ENCODE measurements around the gene IMMP2L. TPM values are rescaled to one million over a fixed set of nuclear protein-coding genes. Genes with fewer than 3 reads are reported as not detected.

IMMP2L gene
- total and polyA plus RNA-seq, 2 of the 4 experiments (the other 2 are of a cell fraction) = 5.8 to 9.3 TPM

GRCh38 chr7:111556977-111557376 lies 5.3 kb downstream of the IMMP2L start:
- Histone ChIP-seq H3K36me3 (ENCODE audit: control insufficient read depth, insufficient read depth, low read length) (peaks cover 1% of the 10 kb centered on the region; the same call in 1 of the 2 replicates), H3K27ac (ENCODE audit: insufficient read depth, low read length) (no peak overlapping the region), H3K9me1 (ENCODE audit: insufficient read depth, low read length) (no peaks in the 10 kb centered on the region), H3K9ac (ENCODE audit: low read depth, low read length) (no peak overlapping the region), H2AFZ (replicated peaks; ENCODE audit: low read length, poor library complexity) (no peak overlapping the region), H3K9me3 (ENCODE audit: control insufficient read depth, insufficient read depth, low read length) (no peaks in the 10 kb centered on the region), H2BK20ac (ENCODE audit: low read depth, low read length) (no peak overlapping the region), H3K79me1 (ENCODE audit: low read depth in 1 of 2, low read length in 2 of 2) (peaks cover 3 to 6% of the 10 kb centered on the region in 2 experiments; a peak in 3 of 4 replicates), H4K8ac (ENCODE audit: low read depth in 2 of 2, low read length in 2 of 2) (no peak overlapping the region), H2BK120ac (ENCODE audit: low read depth, low read length) (no peak overlapping the region), H4K91ac (ENCODE audit: insufficient read depth, low read depth, low read length) (no peak overlapping the region), H3K4me3 (ENCODE audit: insufficient read depth, low read depth, low read length) (no peak overlapping the region), H3K4ac (ENCODE audit: low read depth, low read length) (no peak overlapping the region), H3K4me2 (ENCODE audit: low read depth, low read length) (no peak overlapping the region), H2AK9ac (replicated peaks; ENCODE audit: low read depth, low read length, poor library complexity) (no peak overlapping the region), H4K5ac (ENCODE audit: low read depth, low read length) (no peak overlapping the region), H2BK5ac (ENCODE audit: low read depth, low read length, poor library complexity, severe bottlenecking) (no peak overlapping the region), H3K23ac (ENCODE audit: low read depth, low read length) (no peak overlapping the region), H3K18ac (ENCODE audit: low read depth, low read length) (no peak overlapping the region), H3K14ac (replicated peaks; ENCODE audit: low read depth, low read length) (no peak overlapping the region), H4K20me1 (ENCODE audit: insufficient read depth, low read length) (no peaks in the 10 kb centered on the region), H3K27me3 (ENCODE audit: control insufficient read depth, insufficient read depth, low read length) (no peaks in the 10 kb centered on the region), H3K56ac (ENCODE audit: extremely low read depth, insufficient read depth, low read length) (no peak overlapping the region), H3K4me1 (ENCODE audit: control insufficient read depth, insufficient read depth, low read length) (peaks cover 4% of the 10 kb centered on the region; the same call in 1 of the 2 replicates), H2AK5ac (ENCODE audit: low read depth, low read length) (no peak overlapping the region), H2BK15ac (ENCODE audit: low read depth, low read length) (no peak overlapping the region)
- dilution Hi-C loops (cut with HindIII; ENCODE audit: low sequenced_read_pairs, unreplicated experiment) (no loop called here), intact Hi-C loops (cut with micrococcal nuclease) (no loop called here), in situ Hi-C loops (cut with MboI; ENCODE audit: low sequenced_read_pairs) (no loop called here)
- CTCF ChIA-PET = interaction anchor here (0.7 kb wide), 1 partner anchor 15 kb away, joined by 4 read pairs; no protein-coding TSS in a partner anchor
- no TSS peak for BruUV-seq (replicated peaks)
- no peak for DNase-seq
- POLR2A ChIA-PET (ENCODE audit: unreplicated experiment) = no interaction called here
- no peak for ATAC-seq (ENCODE audit: low read depth)
- no peak for TF ChIP-seq MXI1 (IDR thresholded peaks at IDR 0.05; ENCODE audit: borderline replicate concordance, low read depth, low read length)
- TF ChIP-seq POLR2A (IDR thresholded peaks at IDR 0.05; ENCODE audit: low read depth, low read length) = no peak
- TF ChIP-seq FOS (IDR thresholded peaks at IDR 0.05; ENCODE audit: low read depth, low read length) = no peak
- TF ChIP-seq, protein P1, sequence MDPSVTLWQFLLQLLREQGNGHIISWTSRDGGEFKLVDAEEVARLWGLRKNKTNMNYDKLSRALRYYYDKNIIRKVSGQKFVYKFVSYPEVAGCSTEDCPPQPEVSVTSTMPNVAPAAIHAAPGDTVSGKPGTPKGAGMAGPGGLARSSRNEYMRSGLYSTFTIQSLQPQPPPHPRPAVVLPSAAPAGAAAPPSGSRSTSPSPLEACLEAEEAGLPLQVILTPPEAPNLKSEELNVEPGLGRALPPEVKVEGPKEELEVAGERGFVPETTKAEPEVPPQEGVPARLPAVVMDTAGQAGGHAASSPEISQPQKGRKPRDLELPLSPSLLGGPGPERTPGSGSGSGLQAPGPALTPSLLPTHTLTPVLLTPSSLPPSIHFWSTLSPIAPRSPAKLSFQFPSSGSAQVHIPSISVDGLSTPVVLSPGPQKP (IDR thresholded peaks at IDR 0.05; ENCODE audit: borderline replicate concordance, low read depth, low read length) = no peak
- TF ChIP-seq MAZ (IDR thresholded peaks at IDR 0.05; ENCODE audit: borderline replicate concordance, low read depth, low read length) = no peak
- no peak for TF ChIP-seq NFE2L2 (IDR thresholded peaks at IDR 0.05; ENCODE audit: low read depth, low read length)
- no peak for TF ChIP-seq CEBPB (IDR thresholded peaks at IDR 0.05; ENCODE audit: low read depth, low read length)
- no peak for TF ChIP-seq RFX5 (IDR thresholded peaks at IDR 0.05; ENCODE audit: low read depth, low read length)
